ENCODE measurements around the gene LIG1.
"Not testable (repeated sequence)": the region's sequence is repeated elsewhere in the genome, so short reads cannot be mapped to it uniquely, and the experiment has no call there.

The LIG1 gene

GRCh38 chr19:48120505-48120904, 49.6 kb downstream of the LIG1 start:
- no peak for DNase-seq

GRCh38 chr19:48118131-48118517, 52.0 kb downstream of the LIG1 start:
- no peak for DNase-seq

- DNase-seq: no peak
Measured at GRCh38 chr19:48117515-48118130, 52.5 kb downstream of the LIG1 start.

- no peak for DNase-seq
Measured at GRCh38 chr19:48113190-48113917, 56.8 kb downstream of the LIG1 start.

- no peak for DNase-seq
Measured at GRCh38 chr19:48111280-48111679, 58.9 kb downstream of the LIG1 start.

GRCh38 chr19:48110350-48110966, 59.7 kb downstream of the LIG1 start, which contains the start of gene PLA2G4C:
Gene PLA2G4C, minus strand, starts transcription at chr19:48110817. Its CDS starts 4,288 bp downstream, at chr19:48106529.
- peak; percentile 64 for DNase-seq

- DNase-seq: no peak
Measured at GRCh38 chr19:48108997-48109782, 61.0 kb downstream of the LIG1 start.

GRCh38 chr19:48103922-48104321, 66.2 kb downstream of the LIG1 start:
- no peak for DNase-seq

- no peak for DNase-seq
Measured at GRCh38 chr19:48102870-48103751, 67.0 kb downstream of the LIG1 start.

GRCh38 chr19:48095612-48096175, 74.5 kb downstream of the LIG1 start:
- no peak for DNase-seq

GRCh38 chr19:48094855-48095203, 75.3 kb downstream of the LIG1 start:
- DNase-seq: no peak

- DNase-seq: no peak
Measured at GRCh38 chr19:48094129-48094854, 75.9 kb downstream of the LIG1 start.

GRCh38 chr19:48091111-48091718, 78.9 kb downstream of the LIG1 start:
- DNase-seq: not testable (repeated sequence)

GRCh38 chr19:48090281-48090802, 79.8 kb downstream of the LIG1 start:
- DNase-seq: no peak

GRCh38 chr19:48088991-48089390, 81.2 kb downstream of the LIG1 start:
- not testable (repeated sequence) for DNase-seq

- no peak for DNase-seq
Measured at GRCh38 chr19:48085904-48086864, 84.0 kb downstream of the LIG1 start.

GRCh38 chr19:48085076-48085475, 85.1 kb downstream of the LIG1 start:
- DNase-seq: no peak

- DNase-seq: no peak
Measured at GRCh38 chr19:48081106-48081505, 89.0 kb downstream of the LIG1 start.

- DNase-seq: not testable (repeated sequence)
Measured at GRCh38 chr19:48070177-48070769, 99.9 kb downstream of the LIG1 start.

All from activated effector memory CD4-positive, alpha-beta T cell treated with Interleukin-2 at 50 U/mL for 16 hours (primary cell).